ENCODE data around the gene PDE11A. TPM values are rescaled to one million over a fixed set of nuclear protein-coding genes. Genes with fewer than 3 reads are reported as not detected.
"Not testable (repeated sequence)": the region's sequence is repeated elsewhere in the genome, so short reads cannot be mapped to it uniquely, and the experiment has no call there.

The PDE11A gene
- total RNA-seq, 1 donor from 2014 or later = 0.27 TPM

GRCh38 chr2:178043266-178043665 is 29.3 kb downstream of the PDE11A start:
- Mint-ChIP-seq H3K36me3 (ENCODE audit: unreplicated experiment) (no peaks in the 10 kb centered on the region), H3K4me1 (ENCODE audit: low read depth, unreplicated experiment) (peaks cover 6% of the 10 kb centered on the region), H3K27me3 (ENCODE audit: unreplicated experiment) (no peaks in the 10 kb centered on the region), H3K4me3 (ENCODE audit: unreplicated experiment) (no peak overlapping the region), H3K27ac (ENCODE audit: unreplicated experiment) (peak overlapping the region; percentile 64), H3K9me3 (ENCODE audit: unreplicated experiment) (no peaks in the 10 kb centered on the region)
- TF ChIP-seq CTCF (IDR thresholded peaks at IDR 0.05; ENCODE audit: partially characterized antibody, unreplicated experiment) = no peak
- no peak for DNase-seq

- not testable (repeated sequence) for H3K4me1 Mint-ChIP-seq (ENCODE audit: low read depth, unreplicated experiment); H3K36me3 Mint-ChIP-seq (ENCODE audit: unreplicated experiment); H3K9me3 Mint-ChIP-seq (ENCODE audit: unreplicated experiment); H3K27ac Mint-ChIP-seq (ENCODE audit: unreplicated experiment); H3K27me3 Mint-ChIP-seq (ENCODE audit: unreplicated experiment); DNase-seq; H3K4me3 Mint-ChIP-seq (ENCODE audit: unreplicated experiment)
Observed at GRCh38 chr2:178033583-178033982, 39.0 kb downstream of the PDE11A start.

GRCh38 chr2:178029342-178029741 is 43.2 kb downstream of the PDE11A start:
- peaks cover 2% of the 10 kb centered on the region for H3K9me3 Mint-ChIP-seq (ENCODE audit: unreplicated experiment)
- no peaks in the 10 kb centered on the region for H3K27me3 Mint-ChIP-seq (ENCODE audit: unreplicated experiment)
- no peaks in the 10 kb centered on the region for H3K4me1 Mint-ChIP-seq (ENCODE audit: low read depth, unreplicated experiment)
- no peaks in the 10 kb centered on the region for H3K36me3 Mint-ChIP-seq (ENCODE audit: unreplicated experiment)
- no peak for DNase-seq
- no peak for TF ChIP-seq CTCF (IDR thresholded peaks at IDR 0.05; ENCODE audit: partially characterized antibody, unreplicated experiment)
- no peak overlapping the region for H3K4me3 Mint-ChIP-seq (ENCODE audit: unreplicated experiment)
- no peak overlapping the region for H3K27ac Mint-ChIP-seq (ENCODE audit: unreplicated experiment)

GRCh38 chr2:178025551-178026185 is 46.9 kb downstream of the PDE11A start:
- no peak overlapping the region for H3K27ac Mint-ChIP-seq (ENCODE audit: unreplicated experiment)
- no peaks in the 10 kb centered on the region for H3K4me1 Mint-ChIP-seq (ENCODE audit: low read depth, unreplicated experiment)
- no peaks in the 10 kb centered on the region for H3K36me3 Mint-ChIP-seq (ENCODE audit: unreplicated experiment)
- DNase-seq = no peak
- TF ChIP-seq CTCF (IDR thresholded peaks at IDR 0.05; ENCODE audit: partially characterized antibody, unreplicated experiment) = no peak
- no peaks in the 10 kb centered on the region for H3K9me3 Mint-ChIP-seq (ENCODE audit: unreplicated experiment)
- no peaks in the 10 kb centered on the region for H3K27me3 Mint-ChIP-seq (ENCODE audit: unreplicated experiment)
- H3K4me3 Mint-ChIP-seq (ENCODE audit: unreplicated experiment) = no peak overlapping the region

- TF ChIP-seq CTCF (IDR thresholded peaks at IDR 0.05; ENCODE audit: partially characterized antibody, unreplicated experiment) = no peak
- no peaks in the 10 kb centered on the region for H3K36me3 Mint-ChIP-seq (ENCODE audit: unreplicated experiment)
Observed at GRCh38 chr2:178018141-178018540, 54.4 kb downstream of the PDE11A start.

More at GRCh38 chr2:178018141-178018540, 54.4 kb downstream of the PDE11A start:
- H3K9me3 Mint-ChIP-seq (ENCODE audit: unreplicated experiment) = peaks cover 2% of the 10 kb centered on the region
- H3K27ac Mint-ChIP-seq (ENCODE audit: unreplicated experiment) = no peak overlapping the region
- DNase-seq = no peak
- no peaks in the 10 kb centered on the region for H3K27me3 Mint-ChIP-seq (ENCODE audit: unreplicated experiment)
- H3K4me1 Mint-ChIP-seq (ENCODE audit: low read depth, unreplicated experiment) = no peaks in the 10 kb centered on the region
- no peak overlapping the region for H3K4me3 Mint-ChIP-seq (ENCODE audit: unreplicated experiment)
